HG02938 (cell line): Measurements from ENCODE around the gene FAM43B.

ENCODE experiments used
- ATAC-seq: cut with Tn5 transposase; IDR thresholded peaks from one replicate; pipeline ENCODE4 v1.9.1; 2021; ENCODE audit warnings: mild to moderate bottlenecking, moderate library complexity; ENCODE audit not compliant: unreplicated experiment

Gene FAM43B

GRCh38 chr1:20546637-20547036 lies 5.7 kb upstream of the FAM43B start:
- no peak for ATAC-seq

- ATAC-seq, result no peak
Observed at GRCh38 chr1:20551161-20551560, 1.2 kb upstream of the FAM43B start.

GRCh38 chr1:20552728-20553445 lies 514 bp downstream of the FAM43B start:
- no peak for ATAC-seq

- ATAC-seq, result no peak
Observed at GRCh38 chr1:20555025-20555757, 2.8 kb downstream of the FAM43B start.

GRCh38 chr1:20555758-20556120 lies 3.4 kb downstream of the FAM43B start:
- no peak for ATAC-seq

GRCh38 chr1:20558191-20558590 lies 5.8 kb downstream of the FAM43B start:
- ATAC-seq, result no peak

- no peak for ATAC-seq
Observed at GRCh38 chr1:20560966-20561365, 8.6 kb downstream of the FAM43B start.

- no peak for ATAC-seq
Observed at GRCh38 chr1:20565234-20565633, 12.9 kb downstream of the FAM43B start.

- no peak for ATAC-seq
Observed at GRCh38 chr1:20569523-20570098, 17.2 kb downstream of the FAM43B start.

GRCh38 chr1:20571427-20571826 lies 19.1 kb downstream of the FAM43B start:
- no peak for ATAC-seq

GRCh38 chr1:20573987-20574386 lies 21.6 kb downstream of the FAM43B start:
- ATAC-seq, result no peak

GRCh38 chr1:20574686-20575540 lies 22.5 kb downstream of the FAM43B start:
- no peak for ATAC-seq

GRCh38 chr1:20575541-20576336 lies 23.4 kb downstream of the FAM43B start:
- ATAC-seq, result no peak

GRCh38 chr1:20578062-20578461 lies 25.7 kb downstream of the FAM43B start:
- no peak for ATAC-seq

GRCh38 chr1:20578721-20579395 lies 26.5 kb downstream of the FAM43B start:
- ATAC-seq, result no peak

- ATAC-seq, result no peak
Observed at GRCh38 chr1:20584890-20585289, 32.5 kb downstream of the FAM43B start.

- no peak for ATAC-seq
Observed at GRCh38 chr1:20586953-20587660, 34.7 kb downstream of the FAM43B start.

- no peak for ATAC-seq
Observed at GRCh38 chr1:20587661-20588053, 35.3 kb downstream of the FAM43B start.

GRCh38 chr1:20588634-20589225 lies 36.4 kb downstream of the FAM43B start, which contains the start of gene CDA:
Gene CDA (plus strand): TSS chr1:20589097. CDS start chr1:20589130, 33 bp downstream.
- no peak for ATAC-seq
